ENCODE results near the gene FGF8.

The FGF8 gene

GRCh38 chr10:101725296-101726114 is 50.4 kb downstream of the FGF8 start:
- ATAC-seq = no peak

- no peak for ATAC-seq
Observed at GRCh38 chr10:101724446-101724845, 51.5 kb downstream of the FGF8 start.

- no peak for ATAC-seq
Observed at GRCh38 chr10:101723176-101723575, 52.7 kb downstream of the FGF8 start.

- no peak for ATAC-seq
Observed at GRCh38 chr10:101721806-101722205, 54.1 kb downstream of the FGF8 start.

GRCh38 chr10:101720606-101721230 is 55.2 kb downstream of the FGF8 start:
- ATAC-seq = no peak
